RCC 7860 (cell line): ENCODE data around the gene YRDC.
"Not testable (repeated sequence)": the region's sequence is repeated elsewhere in the genome, so short reads cannot be mapped to it uniquely, and the experiment has no call there.

ENCODE experiments used
- DNase-seq: peaks from one replicate; pipeline ENCODE4 v3.0.0-alpha.2; 2015; ENCODE audit warnings: low spot score
- FAIRE-seq: peaks from 2 replicates; lab custom pipeline; 2012; peaks lifted over from hg19 to GRCh38; lab: Jason Lieb, UNC

The YRDC gene

DNA sequence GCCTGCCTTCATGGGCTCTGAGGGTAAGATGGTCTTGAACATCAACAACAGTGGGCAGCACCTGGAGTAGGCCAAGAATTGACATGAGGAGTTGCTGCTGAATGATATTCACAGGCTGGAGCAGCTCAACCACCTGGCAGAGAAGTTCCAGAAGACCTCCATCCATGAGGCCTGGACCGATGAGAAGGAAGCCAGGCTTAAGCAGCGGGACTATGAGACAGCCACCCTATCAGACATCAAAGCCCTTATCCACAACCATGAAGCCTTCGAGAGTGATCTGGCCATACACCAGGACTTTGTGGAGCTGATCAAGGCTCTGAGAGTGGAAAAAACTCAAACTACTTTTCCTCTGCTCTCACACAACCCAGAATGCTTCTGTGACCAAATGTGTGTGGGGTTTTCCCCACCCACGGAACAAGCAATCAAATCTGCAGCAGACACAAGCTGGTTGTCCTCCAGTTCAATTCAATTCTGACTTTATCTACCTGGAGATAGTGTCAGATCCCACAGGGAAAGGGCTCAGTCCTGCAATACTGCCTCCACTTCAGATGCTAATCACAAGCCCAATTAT, 31.0 kb downstream of the YRDC start:
- DNase-seq (no peak), FAIRE-seq (no peak)

DNA sequence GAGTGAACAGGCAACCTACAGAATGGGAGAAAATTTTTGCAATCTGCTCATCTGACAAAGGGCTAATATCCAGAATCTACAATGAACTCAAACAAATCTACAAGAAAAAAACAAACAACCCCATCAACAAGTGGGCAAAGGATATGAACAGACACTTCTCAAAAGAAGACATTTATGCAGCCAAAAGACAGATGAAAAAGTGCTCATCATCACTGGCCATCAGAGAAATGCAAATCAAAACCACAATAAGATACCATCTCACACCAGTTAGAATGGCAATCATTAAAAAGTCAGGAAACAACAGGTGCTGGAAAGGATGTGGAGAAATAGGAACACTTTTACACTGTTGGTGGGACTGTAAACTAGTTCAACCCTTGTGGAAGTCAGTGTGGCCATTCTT, 36.6 kb downstream of the YRDC start:
- DNase-seq, FAIRE-seq: not testable (repeated sequence)

DNA sequence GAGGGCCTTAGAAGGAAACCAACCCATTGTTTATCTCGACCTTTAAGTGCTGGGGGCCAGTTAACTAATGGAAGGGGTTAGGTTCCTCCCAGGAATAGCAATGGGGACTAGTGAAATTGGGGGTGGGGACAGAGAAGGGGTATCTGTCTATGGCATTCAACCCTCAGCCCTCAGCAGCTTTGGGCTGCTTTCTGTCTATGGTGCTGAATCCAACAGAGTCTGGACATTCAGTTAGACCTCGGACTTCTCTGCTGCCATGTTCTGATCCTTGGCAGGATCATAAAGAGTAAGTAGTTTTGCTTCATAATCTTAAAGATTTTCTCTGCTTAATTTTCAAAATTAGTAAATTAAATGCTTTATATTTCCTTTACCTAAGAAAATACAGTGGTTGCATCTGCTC, 40.5 kb downstream of the YRDC start:
- DNase-seq (no peak), FAIRE-seq (no peak)

DNA sequence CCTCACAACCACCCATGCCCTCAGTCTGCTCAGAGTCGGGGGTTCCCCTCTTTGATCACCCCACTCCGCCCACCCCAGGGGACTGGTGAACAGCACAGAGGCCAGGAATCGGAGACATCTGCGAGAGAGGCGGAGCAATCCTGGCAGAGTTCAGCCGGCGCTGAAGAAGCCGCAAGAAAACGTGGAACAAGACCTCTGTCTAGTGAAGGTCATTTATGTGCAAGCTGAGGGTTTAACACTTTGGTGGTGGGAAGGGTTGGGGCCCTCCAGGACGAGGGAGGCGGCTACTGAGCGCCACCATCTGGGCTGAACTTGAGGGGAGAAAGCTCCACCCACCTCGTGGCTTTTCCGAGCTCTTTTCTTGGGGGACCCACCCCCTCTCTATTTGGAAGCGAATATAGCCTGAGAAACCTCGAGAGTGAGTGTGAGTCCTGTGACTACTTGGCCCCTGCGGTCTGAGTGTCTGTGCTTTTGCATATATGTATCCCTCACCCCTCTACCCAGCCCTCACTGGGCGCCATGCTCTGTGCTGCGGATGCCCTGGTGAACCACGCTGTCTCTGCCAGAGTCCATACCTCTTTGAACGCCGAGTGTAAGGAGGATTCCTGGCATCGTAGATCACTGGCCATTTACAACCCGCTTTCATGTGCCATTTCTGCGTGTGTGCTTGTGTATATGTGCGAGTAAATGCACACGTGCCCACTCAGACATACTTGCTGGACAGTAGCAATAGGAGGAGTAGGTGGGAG, 41.9 kb downstream of the YRDC start:
- FAIRE-seq: no peak

DNA sequence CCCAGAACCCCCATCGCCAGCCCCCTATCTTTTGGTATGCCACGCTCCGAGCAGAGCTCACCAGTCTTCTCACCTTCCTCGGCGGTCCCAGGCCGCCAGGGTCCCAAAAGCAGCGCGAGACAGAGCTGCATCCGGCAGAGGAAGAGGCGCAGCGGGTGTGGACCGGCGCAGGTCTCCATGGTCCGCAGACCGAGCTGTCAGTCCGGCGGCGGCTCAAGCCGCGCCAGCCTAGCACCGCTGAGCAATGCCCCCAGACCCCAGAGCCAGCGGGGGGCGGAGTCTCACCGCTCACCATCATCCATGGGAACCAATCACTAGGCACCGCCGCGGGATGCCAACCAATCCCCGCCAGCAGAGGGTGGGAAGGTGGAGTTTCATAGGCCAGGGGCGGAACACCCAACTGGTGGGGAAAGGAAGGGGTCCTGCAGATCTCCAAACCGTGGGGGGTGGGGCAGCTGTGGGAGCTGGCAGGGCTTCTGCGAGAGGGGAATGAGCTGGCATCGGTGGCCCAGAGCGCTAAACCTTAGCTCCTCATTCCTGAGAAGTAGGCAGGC, 43.0 kb downstream of the YRDC start, which contains the start of gene EPHA10:
Gene EPHA10, minus strand, starts transcription at position 233 of the 554 bp plus-strand sequence. Its CDS starts 54 bp downstream, at position 179.
- no peak for FAIRE-seq
- DNase-seq: no peak

More for the DNA sequence above, 41.9 kb downstream of the YRDC start:
- DNase-seq: no peak

DNA sequence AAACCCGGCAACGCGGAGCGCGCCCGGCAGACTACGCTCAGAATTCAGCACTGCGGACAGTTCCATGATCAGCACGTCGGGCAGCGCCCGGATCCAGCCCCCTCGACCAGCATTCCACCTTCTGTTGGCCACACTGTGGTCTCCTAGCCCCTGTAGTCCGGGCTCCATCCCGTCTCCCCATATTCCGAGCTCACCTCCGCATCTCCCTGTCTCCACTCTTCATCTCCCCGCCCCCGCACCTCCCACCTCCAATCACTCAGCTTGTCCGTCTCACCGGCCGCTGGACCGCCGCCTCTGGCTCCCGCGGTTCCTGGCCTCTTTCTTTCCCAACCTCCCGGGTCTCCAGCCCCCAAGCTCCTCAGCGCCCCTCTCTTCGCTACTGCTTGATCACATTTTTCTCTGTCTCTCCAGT, 43.6 kb downstream of the YRDC start:
- no peak for FAIRE-seq

DNA sequence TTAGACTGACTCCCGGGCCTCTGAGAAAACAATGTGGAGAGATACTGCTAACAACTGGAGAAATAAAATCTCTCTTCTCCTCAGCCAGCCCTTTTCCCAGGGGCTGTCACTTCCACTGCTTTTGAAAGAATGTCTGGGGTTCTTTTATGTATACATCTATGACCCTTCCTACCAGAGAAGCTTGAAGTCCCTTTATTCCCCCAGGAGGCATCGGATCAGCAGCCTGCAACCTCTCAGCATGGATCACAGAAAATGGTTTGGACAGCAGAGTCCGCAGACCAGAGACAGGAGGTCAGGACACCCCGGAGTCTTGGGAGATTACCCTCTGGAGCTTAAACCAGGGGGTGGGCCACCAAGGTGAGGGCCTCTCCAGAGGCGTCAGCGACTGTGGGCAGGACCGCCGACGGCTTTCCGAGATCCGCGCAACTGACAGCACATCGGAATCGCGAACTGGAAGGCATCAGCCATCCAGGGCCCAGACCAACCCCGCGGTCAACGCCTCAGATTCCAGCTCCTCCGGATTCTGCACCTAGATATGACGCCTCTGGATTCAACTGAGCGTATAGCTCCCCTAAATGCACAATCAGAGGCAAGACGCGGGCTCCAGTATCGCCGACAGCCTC, 44.1 kb downstream of the YRDC start:
- no peak for FAIRE-seq
- no peak for DNase-seq

More for the DNA sequence above, 43.6 kb downstream of the YRDC start:
- no peak for DNase-seq

DNA sequence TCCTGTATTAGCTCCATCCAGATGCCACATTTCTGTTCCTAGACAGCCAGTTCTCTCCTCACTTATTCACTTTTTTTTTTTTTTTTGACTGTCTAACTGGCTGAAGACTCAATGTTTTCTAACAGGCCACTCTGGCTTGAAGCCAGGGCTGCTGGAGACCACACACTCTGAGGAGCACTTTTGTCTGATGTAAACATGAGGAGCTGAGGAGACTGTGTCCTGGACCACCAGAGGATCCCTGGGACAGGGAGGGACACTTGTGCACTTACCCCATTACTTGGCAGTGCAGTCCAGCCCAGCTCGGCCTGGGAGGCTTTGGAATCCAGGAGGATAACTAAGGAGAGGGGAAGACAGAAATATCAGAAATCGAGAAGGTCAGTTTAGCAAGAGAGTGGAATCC, 45.5 kb downstream of the YRDC start:
- FAIRE-seq: no peak
- DNase-seq: no peak

DNA sequence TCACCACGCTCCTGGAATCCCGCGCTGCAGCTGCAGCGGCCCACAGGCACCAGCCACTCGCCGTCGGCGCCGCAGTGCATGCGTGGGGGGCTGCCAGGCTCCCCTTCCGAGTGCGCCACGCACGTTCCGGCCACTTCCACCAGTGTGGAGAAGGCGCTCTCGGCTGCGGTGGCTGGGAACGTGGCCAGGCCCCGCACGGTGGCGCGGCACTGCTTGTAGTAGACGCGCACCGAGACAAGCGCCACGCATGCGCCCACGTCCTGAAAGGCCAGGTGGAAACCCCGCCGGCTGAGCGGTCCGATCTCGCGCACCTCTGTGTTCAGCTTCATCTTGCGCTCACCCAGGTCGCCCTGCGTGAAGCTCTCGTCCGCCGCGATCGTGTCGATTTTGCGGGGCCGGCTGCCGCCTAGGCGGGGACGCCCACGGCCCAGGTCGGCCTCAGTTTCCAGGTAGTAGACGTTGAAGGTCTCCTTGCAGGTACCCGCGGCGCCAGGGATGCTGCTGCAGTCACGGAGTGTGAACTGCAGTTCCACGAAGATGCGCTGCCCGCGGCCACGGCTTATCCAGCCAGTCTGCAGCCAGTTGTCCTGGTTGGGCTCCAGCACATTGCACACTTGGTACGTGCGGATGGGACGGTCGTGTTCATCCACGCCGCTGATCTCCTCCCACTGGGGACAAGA, 46.5 kb downstream of the YRDC start:
- DNase-seq: no peak

DNA sequence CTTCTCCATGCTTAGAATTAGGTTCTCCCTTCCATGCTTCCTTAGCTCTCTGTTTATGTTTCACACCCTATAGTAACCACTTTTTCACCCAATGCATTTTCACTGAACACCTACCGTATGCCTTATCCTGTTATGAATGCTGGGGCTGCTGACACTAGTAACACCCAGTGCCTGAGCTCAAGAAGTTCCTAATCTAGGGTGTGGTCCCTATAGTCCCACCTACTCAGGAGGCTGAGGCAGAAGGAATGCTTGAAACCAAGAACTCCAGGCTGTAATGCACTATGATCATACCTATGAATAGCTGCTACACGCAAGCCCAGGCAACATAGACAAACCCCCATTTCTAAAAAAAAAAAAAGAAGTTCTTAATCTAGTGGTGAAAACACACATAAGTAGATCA, 48.6 kb downstream of the YRDC start:
- DNase-seq (no peak), FAIRE-seq (no peak)

More for the DNA sequence above, 46.5 kb downstream of the YRDC start:
- FAIRE-seq: no peak

DNA sequence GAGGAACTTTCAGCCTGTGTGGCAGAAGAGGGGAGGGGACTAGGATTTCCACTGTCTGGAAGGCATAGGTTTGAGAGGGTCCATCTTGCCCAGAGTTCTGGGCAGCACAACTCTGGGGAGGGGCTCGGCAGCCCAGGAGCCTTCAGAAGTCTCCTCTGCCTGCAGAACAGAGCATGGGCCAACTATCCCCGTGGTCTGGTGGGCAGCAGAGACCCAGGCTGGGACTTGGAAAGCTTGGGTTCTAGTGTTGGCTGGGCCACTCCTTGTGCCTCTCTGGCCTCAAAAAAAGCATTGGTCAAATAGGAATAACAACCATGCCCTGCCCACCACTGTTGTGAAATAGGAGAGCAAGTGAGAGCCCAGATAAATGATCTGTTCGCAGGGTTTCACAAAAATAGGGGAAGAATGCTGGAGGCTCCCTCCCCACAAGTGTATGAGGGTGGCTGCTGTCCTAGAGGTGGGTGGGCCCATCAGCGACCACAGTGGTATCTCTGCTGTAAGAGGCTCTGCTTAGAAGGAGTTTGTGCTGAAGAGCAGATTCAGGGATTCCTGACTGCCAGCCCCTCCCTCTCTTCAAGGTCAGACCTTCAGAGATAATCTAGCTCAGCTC, 52.0 kb downstream of the YRDC start:
- FAIRE-seq: no peak
- DNase-seq: no peak

DNA sequence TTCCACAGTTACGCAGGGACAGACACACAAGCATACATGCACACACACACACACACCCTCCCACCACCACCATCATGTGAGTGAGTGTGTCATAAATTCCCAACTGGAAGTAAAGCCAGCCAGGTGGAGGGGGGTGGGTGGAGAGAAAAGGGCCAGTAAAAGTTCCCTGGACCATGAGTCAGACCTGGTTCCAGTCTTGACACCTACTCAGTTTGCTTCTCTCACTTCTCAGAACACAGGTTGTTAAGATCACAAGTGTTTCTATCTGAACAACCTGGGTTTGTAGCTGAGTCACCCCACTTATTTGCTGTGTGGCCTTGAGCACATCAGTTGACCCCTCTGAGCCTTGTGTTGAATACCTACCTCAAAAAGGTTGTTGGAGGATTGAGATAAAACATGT, 52.7 kb downstream of the YRDC start:
- FAIRE-seq: no peak
- DNase-seq: no peak

DNA sequence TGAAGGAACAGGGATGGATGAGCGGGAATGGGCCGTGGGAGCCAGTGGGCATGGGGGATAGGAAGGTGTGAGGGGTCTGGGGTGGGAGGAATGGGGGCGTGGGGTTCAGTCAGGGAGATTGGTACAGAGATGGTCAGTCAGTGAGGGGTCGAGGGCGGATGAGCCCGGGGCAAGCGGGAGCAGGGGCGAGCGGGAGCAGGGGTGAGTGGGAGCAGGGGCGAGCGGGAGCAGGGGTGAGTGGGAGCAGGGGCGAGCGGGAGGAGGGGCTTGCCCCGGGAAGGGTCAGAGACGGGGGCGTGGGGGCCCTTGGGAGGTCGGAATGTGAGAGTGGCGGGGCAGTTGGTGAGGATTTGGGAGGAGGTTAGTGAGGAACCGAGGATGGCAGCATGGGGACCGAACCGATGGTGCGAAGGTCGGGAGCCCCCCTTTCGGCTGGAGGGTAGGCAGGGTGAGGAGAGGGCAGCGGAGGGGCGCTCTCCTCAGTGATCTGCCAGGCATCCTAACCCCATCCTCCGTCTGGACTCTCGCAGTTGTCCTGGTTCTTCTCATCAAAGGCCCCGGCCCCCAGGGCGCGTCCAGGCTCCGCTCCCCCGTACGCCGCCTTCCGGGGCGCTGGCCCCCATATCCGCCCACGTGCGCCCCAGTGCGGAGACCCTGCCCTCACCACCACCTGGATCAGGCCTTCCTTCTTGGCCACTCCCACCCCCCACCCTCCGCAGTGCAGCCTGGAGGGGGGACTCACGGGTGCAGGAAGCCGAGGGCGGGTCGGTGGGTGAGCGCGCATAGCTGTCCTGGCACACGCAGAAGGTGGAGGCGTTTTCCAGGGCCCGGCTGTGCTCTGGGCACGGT, 54.3 kb downstream of the YRDC start:
- FAIRE-seq (no peak), DNase-seq (no peak)
